ENCODE results near the gene RPN1.
A peak's percentile ranks its signal among the peaks of the same experiment; 100 is the strongest.

RPN1 gene

GRCh38 chr3:128578346-128578745 lies 72.3 kb downstream of the RPN1 start:
- no peak for DNase-seq (ENCODE audit: low read depth in 2 of 2)

DNA sequence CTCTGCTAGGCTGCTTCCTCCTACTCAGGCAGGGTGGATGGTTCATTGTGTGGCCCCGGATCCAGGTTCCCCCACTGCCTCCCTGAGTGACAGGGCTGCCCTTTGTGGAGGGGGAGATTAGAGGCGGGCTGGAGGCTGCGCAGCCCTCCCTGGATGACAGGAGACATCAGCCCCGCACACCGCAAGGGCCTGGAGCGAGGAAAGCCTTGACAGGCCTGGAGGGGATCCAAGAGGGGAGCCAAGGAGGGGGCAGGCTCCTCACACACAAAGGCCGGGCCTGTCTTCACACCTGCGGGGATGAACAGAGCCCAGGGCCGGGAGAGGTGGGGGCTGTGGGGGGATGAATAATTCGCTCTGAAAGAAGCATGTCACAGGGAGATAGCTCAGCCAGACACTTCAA lies 72.9 kb downstream of the RPN1 start:
- no peak for DNase-seq (ENCODE audit: low read depth in 2 of 2)

DNA sequence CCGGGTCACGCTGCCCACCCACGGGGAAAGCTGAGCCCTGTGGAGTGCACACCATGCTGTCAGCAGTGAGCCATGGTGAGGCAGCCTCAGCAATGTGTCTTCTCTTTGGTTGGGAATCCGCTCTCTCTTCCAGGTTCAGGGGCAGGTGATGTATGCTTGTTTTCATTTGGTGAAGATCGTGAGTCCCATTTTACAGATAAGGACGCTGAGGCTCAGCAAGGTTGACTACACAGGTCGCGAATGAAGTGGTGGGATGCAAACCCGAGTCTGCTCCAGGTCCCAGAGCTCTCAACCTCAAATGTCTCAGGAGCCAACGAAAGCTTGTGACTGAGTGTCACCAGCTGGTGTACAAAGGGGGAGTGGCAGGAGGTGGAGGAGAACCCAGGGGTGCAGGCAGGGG lies 74.3 kb downstream of the RPN1 start:
- no peak for DNase-seq (ENCODE audit: low read depth in 2 of 2)

DNA sequence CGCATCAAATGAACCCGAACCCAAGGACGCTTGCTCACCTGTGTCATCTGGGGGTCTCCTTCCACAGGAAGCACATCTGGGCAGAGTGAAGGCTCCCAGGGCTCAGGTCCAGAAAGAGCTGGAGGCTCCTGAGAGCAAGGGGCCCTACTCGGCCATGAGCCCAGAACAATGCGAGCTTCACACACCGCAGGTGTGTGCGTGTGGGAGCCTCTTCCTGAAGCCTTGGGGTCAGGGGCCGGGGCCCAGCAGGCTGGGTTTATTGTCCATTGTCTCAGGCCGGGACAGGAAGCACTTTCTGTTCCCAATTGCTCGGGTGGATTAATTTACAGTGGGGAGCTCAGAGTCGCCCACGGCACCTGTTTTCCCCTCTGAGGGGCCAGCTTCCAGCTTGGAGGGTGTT lies 74.8 kb downstream of the RPN1 start:
- DNase-seq (ENCODE audit: low read depth in 2 of 2): no peak

- DNase-seq (ENCODE audit: low read depth in 2 of 2): no peak
Observed at GRCh38 chr3:128573707-128574162, 76.9 kb downstream of the RPN1 start.

GRCh38 chr3:128573160-128573559 lies 77.5 kb downstream of the RPN1 start:
- no peak for DNase-seq (ENCODE audit: low read depth in 2 of 2)

DNA sequence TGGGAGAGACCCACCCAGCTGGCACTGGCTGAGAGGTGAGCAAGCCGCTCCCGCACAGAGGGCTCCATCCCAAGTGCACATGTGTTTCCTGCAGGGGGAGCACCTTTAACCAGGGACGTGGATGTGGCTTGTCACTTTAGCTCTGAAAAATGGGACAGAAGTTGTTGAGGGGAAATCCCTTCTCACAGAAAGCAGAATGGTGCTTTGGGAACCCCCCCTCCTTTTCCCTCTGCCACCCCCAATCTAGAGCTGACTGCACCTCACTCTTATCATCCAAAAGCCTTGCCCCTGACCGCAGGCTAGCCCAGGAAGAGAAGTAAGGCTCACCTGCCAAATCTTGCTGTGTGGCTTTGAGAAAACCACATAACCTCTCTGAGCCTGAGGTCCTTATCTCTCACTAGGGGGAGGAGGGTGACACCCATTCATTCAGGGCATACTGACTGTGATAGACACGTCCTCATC lies 77.9 kb downstream of the RPN1 start:
- peak; percentile 24 to 28 for DNase-seq (ENCODE audit: low read depth in 2 of 2)

DNA sequence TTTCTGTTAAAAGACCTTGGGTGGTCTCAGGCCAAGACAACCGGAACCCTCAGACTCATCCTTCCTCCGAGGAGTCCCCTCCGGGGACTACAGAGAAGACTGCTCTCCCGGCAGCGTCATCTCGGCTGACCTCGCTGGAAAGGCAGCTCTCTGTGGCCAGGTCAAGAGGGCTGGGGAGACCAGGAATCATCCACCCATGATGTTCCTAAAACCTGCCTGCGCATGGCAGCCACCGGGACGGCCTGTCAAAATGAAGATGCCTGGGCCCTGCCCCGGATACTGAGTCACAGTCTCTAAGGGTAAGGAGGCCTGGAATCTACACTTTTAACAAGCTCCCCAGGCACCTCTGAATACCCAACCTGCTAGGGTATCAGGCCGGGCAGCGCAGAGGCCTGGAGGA lies 78.6 kb downstream of the RPN1 start:
- DNase-seq (ENCODE audit: low read depth in 2 of 2): no peak
